ENCODE results near the gene FLNA.
"Not testable (repeated sequence)": the region's sequence is repeated elsewhere in the genome, so short reads cannot be mapped to it uniquely, and the experiment has no call there.

FLNA gene

DNA sequence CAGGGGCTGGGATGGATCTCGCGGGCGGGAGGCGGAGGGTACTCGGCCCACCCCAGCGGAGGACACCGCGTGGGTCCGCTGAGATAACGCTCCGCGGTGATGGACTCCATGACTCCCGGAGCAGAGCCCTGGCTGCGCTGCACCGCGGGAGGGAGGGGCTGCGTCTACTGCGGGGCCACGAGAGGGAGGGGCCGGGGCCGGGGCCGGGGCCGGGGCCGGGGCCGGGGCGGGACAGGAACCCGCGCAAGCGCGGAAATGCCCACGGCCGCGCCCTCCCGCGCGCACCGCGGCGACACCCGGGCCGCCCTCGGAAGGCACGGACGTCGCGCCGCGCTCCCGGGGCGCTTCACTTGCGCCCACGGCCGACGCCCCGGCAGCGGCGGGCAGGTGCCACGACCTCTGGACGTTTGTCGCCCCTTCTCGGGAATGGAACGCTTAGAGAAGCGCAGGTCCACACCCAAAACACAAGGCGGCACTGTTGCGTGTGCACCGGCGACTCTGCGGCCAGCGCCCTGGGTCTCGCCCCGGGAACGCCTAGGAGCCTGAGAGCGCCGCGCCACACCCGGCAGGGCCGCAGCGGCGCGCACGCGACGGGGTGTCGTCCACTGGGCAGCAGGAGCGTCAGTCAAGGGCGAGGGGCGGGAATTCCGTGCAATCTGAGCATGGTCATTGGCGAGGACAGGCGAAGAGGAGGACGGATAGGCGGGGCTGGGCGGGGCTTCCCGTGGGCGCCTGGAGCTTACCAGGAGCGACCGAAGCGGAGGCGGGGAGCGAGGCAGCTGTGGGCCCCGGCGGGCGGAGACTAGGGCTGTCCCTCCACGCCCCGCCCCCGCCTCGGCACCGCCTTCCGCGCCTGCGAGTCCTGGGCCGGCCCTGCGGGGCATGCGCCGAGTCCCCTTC is 32.8 kb downstream of the FLNA start:
- DNase-seq (ENCODE audit: low spot score): not testable (repeated sequence)

DNA sequence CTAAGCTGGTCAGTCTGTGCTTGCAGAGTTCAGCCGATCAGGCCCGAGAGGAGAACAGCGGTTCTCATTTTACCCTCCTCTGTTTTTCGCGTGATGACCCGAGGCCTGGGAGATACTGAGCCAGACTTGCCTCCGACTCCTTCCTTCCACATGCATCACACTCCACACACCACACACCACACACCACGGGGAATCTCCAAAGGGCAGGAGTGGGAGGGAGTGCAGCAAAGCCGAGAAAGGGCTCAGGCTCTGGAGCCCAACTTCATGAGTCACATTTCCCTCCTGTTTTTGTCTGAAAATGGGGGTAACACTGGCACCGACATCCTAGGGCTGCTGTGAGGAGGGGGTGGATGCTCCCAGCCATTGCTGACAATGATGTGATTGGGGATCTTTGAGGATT is 39.9 kb downstream of the FLNA start:
- no peak for DNase-seq (ENCODE audit: low spot score)

DNA sequence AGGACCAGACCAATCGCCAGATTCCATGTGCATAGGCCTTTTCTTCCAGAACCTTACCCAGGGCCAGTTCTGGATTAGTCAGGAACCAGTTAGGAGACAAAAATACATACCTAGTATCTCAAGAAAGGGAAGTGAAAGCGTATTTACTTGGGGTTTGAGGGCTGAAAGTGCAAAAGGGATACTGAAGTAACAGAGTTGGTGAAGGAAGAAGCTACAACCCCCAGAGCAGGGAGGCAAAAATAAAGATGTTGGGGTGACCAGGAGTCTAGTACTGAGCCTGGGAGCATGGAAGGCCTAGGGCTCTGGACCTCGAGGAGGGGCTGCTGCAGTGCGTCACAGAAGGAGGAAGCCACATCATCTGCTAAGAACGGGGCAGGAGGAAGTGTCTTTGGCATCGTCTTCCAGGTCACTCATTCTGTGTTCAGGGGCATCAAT is 40.6 kb downstream of the FLNA start:
- no peak for DNase-seq (ENCODE audit: low spot score)

DNA sequence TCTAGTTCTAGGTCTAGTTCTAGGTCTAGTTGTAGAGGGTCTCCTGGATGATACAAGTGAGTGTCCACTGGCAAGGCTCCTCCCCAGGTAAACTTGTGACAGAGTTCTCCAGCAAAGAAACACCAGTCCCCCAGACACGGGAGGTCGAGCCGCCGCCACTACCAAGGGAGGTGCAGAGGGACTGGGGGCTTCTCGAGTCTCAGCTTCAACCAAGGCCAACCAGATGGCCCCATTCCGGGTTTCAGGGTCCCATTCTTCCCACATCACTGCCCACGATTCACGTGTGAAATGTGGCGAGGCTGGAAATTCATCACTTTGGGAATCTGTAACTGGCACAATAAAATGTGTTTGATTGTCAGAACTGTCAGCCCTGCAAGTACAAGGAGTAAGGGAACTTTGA is 41.3 kb downstream of the FLNA start:
- DNase-seq (ENCODE audit: low spot score): no peak

DNA sequence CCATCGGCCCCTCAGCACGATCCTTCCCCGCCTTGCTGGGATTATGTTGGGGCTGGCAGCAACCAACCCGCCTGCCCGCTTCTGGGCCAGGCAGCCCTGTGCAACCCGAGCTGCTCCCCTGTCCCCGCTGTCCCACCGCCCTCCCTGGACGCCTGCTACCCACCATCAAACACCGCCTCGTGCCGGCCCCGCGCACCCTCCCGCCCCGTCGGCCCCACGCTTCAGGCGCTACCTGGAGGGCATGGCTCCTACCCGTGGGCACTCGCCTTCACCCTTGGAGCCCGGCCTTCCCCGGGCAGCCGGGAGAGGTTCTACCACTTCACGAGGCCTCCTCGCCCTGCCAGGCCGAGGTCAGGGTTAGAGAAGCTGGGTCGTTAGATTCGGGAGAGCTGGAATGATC is 41.9 kb downstream of the FLNA start:
- no peak for DNase-seq (ENCODE audit: low spot score)

DNA sequence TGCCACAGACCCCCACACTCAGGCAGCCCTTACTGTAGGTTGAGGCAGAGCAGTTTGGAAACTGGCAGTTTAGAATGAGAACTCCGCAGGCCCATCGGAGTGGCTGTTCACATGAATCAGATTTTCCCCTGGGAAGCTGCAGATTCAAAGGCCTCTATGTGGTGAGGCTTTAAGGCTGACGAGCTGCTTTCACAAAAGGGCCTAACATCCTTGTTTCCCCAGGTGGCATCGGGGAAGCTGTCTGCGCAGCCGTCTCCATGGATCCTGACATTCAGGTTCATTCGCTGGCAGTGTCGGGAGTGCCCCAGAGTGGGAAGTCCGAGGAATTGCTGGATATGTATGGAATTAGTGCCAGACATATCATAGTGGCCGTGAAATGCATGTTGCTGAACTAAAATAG is 45.1 kb downstream of the FLNA start:
- DNase-seq (ENCODE audit: low spot score): no peak

DNA sequence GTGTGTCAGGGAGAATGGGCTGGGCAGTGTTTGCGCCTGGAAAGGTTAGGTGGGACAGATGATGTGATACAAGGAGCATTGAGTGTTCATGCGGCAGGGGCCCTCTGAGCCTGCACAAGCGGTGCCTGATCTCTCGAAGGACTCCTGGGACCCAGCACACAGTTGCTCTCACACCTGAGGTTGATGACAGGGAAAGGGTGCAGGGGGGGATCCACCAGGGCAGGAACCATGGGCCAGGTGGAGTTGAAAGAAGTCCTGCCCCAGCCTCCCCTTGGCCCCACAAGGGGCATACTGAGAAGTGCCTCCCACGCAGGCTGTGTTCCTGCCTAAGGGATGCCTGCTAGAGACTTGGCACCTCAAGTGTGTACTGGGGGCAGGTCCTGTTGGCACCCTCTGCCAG is 45.8 kb downstream of the FLNA start:
- DNase-seq (ENCODE audit: low spot score): no peak

DNA sequence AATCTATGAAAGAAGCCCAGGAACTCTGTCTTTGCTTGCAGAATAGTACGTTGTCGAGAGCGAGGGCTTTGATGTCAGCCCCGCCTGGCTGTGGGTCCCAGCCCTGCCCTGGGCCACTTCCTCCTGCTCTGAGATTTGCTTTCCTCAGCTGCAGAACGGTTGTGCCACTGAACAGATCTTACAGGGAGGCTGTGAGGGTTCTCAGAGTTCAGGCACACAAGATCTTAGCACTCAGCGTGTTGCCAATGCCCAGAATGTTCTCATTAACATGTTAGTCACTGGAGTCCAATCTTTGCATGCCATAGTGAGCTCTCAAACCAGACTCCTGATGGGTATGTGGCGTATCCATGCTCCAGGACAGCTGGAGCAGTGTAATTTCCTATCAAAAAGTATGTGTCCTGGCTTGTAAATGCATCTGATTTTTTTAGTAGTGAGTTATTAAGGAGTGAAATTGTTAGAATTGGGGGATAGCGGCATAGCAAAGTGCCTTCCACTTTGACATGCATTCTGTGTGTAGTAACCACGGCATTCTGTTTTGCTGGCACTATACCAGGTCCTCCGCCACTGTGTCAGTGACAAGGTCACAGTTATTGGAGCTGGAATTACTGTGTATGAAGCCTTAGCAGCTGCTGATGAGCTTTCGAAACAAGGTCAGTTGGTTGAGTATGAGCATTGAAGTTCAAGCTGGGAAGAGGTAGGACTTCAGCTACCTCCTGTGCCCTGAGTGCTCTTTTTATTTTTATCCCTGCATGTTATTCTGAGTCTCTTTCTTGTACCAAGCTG is 47.2 kb downstream of the FLNA start:
- peak; percentile 51 for DNase-seq (ENCODE audit: low spot score)

DNA sequence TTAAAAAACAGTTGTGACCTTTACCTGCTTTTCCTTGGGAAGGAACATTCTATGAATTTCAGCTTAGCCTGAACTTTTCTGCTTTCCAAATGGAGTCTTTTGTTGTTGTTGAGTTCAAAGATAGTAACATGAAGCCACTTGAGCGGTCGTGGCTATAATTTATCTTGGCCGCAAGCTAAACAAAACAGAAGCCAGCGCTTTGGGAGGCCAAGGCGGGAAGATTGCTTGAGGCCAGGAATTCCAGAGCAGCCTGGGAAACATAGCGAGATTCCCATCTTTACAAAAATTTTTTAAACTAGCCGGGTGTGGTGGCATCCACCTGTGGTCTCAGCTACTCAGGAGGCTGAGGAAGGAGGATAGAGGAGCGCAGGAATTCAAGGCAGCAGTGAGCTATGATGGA is 48.9 kb downstream of the FLNA start:
- no peak for DNase-seq (ENCODE audit: low spot score)

DNA sequence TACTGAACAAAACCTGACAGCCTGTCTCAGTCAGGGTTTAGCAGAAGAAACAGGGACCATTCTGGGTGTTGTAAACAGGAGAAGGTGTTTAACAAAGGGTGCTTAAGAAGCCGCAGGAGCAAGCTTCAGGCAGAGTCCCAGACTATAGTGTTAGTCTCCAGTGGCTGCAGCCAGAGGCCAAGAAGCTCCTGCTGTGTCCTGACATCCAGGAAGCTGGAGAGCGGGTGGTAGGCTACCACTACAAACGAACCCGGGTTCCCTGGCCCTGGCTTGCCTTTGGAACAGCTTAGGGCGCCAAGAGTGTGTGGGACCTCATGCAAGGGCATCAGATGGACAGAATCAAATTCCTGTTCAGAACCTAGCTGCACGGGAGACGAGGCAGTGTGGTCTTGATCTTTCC is 50.9 kb downstream of the FLNA start:
- no peak for DNase-seq (ENCODE audit: low spot score)

DNA sequence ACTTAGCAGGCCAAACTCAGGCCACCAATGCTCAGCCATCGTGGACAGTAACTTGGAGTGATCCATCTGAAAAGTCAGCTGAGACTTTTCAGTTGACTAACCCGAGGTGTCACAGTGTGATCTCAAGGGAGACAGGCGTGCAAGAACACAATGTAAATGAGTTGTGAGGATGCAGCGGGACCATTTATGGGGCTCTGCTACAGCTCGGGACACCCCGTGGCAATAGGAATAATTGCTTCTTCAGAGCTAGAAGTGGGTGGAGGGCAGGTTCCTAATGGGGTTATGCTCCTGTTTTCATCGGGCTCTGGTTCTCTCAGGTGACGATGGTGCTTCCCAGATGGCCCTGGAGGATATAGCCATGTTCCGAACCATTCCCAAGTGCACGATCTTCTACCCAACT is 51.5 kb downstream of the FLNA start:
- no peak for DNase-seq (ENCODE audit: low spot score)

DNA sequence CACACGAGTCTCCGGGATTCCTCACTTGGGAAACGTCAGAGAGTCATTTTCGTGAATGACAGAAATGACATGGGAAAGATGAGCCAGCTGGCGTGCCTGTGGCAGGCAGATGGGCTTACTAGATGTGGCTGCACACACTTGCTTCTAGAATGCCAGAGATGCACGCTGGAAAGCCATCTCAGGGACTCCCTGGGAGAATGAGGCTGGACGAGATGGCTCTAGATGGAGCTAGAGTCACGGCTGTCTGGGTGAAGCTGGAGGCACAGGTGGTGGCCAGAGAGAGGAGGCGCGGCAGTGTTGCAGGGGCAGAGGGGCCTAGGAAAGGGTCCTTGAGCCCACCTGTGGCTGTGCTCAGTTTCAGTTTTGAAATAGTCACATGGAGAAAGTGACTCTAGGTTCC is 52.8 kb downstream of the FLNA start:
- no peak for DNase-seq (ENCODE audit: low spot score)

DNA sequence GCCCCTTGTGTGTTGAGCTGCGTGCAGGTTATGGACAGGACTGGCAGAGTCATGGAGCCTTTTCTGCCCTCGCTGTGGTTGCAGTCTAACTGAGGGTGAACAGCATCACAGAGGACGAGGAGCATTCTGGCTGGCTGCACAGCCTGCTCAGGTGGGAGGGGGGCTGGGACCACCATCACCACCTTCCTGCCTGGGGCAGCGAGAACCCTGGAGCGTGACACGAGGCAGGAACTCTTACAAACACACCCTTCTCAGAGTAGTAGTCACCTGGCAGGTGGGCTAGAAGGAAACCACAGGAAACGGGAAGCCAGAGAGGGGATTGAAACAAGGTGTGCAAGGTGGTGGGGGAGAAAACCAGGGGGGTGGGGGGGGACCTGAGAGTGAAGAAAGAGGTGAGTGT is 53.3 kb downstream of the FLNA start:
- no peak for DNase-seq (ENCODE audit: low spot score)

DNA sequence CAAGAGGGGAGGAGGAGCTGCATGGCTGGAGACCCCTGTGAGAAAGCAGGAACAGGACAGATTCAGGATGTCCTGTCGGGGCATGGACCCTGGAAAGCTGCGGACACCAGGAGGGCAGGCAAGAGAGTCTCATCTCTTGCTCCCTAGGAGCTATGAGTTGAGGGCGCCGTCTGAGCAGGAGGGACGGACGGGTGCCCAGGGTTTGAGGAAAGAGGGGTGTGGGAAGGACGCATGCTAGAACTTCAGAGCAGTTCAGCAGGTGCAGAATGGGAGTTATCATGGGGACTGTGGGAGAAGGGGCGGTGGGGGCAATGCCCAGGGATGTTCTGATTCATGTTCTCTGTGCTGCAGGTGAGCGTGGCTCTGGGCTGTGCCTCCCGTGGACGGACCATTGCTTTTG is 54.0 kb downstream of the FLNA start:
- DNase-seq (ENCODE audit: low spot score): no peak

DNA sequence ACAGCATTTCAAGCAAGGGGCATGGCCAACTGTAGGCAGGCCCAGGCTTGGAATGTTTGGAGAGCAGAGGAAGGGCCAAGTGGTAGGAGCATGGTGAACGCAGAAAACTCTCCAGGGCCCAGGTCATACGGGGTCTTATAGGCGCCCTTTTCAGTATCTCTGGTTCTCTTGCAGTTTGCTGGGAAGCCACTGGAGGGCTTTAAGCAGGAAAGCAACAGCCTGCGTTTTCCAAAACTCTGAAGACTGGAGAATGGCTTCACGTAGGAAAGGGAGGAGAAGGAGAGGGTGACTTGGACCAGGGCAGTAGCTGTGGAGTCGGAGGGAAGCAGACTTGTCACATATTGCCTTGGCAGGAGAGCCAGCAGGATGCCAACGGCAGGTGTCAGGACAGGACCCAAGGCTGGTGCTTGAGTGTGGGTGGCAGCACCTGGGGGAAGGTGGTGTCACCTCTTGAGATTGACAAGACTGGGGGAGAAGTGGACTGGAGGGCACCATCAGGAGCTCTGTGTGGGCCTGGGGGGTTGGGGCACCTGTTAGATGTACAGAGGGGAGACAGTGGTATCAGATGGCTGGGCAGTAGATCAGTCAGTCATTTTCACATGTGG is 56.9 kb downstream of the FLNA start:
- DNase-seq (ENCODE audit: low spot score): no peak

DNA sequence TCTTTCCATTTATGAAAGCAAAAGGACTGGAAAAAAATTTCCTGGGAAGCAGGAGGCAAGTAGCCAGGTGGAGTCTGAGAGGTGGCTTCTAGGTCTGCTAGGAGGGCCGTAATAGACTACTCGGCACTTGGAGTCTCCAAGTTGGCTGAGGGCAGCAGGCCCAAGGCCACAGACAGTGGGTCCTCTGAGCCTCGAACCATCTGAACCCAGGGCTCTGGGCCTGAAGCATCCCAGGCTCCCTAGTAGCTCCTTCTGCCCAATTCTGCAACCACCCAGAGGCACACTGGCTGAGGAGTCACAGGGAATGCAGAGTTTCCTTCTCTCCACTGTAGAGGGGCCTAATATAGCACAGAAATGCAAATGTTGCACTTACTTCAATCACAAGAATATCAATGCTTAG is 59.0 kb downstream of the FLNA start:
- DNase-seq (ENCODE audit: low spot score): no peak

DNA sequence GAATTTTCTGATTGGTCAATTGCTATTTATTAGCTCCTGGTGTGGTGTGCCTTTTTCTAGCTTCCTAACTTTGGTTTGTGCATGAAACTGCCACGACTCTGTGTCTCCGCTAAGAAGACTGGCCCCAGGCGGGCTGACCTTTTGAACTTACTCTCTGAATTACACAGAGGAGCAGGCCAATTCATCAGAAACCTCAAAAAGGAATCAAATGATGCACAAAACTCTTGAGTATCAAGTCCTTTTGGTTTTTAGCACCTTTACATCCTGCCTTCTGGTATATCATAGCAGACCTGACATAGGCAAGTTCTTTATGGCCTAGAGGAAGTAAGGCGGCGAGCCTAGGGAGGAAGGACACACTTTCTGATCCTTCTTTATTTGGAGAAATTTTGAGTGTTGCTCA is 61.3 kb downstream of the FLNA start:
- no peak for DNase-seq (ENCODE audit: low spot score)

DNA sequence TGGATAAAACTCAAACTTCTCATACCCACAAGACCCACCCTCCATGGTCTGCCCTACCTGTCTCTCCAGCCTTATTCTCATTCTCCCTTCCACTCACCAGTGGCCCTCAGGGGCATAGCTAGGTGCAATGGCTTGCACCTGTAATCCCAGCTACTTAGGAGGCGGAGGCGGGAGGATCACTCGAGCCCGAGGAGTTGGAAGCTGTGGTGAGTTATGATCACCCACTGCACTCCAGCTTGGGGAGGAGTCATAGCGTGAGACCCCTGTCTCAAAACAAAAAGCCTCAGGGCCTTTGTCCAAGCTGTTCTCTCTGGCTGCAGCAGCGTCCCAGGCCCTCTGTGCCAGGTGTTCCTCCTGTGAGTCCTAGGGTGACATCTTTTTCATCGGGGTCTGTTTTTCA is 62.3 kb downstream of the FLNA start:
- no peak for DNase-seq (ENCODE audit: low spot score)

DNA sequence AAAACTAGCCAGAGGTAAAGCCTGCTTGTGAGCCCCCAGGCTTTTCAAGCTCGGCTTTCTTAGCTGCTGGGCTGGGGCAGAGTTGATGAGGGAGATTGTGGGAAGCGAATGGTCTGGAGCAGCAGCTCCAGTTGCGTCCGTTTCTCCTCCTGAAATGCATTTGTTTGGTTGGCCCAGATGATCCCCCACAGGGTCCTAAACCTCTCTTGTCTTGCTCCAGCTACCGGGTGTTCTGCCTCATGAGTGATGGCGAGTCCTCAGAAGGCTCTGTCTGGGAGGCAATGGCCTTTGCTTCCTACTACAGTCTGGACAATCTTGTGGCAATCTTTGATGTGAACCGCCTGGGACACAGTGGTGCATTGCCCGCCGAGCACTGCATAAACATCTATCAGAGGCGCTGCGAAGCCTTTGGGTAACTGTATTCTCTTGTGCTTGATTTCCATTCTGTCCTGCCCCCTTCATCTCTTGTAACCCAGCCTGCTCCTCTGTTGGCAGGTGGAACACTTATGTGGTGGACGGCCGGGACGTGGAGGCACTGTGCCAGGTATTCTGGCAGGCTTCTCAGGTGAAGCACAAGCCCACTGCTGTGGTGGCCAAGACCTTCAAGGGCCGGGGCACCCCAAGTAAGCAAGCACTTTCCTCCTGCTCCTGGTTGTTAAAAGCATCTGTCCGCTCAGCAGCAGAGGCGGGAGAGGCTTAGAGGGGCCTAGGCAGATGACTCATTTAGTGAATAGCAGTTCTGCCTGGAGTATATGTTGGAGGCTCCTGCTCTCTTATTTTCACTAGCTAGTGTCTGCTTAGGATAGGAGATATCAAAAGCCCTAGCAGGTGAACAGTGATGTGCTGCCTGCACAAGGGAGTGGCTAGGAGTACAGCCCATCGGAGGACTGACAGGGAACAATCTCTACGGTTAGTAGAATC is 63.6 kb downstream of the FLNA start:
- no peak for DNase-seq (ENCODE audit: low spot score)

DNA sequence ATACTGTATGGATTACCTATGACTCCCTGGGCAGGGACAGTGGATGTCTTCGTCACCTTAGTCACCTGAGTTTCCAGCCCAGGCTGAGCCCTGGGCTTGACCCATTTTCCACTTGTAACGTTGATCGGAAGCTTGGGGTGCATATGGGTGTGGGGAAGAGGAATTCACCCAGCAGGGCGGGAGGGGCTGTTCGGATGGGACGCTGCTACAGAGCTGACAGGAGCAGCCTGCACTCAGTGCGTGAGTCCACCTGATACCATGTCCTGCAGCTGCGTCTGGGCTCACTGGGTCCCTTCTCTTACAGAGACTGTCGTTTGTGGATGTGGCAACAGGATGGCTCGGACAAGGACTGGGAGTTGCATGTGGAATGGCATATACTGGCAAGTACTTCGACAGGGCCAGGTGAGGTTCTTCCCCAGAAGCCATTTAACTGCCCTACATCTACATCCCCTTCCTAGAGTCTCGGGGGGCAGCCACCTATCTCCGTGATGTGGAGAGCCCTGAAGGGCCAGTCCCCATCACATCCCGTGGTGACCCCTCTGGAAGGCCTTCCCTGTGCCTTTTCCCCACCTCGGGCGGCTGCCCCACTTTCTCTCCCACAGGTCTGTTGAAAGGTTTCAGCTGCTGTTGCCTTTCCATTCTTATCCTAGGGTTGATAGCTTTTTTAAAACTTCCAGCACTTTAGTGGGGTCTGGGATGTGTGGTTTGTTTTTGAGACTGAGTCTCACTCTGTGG is 65.2 kb downstream of the FLNA start:
- DNase-seq (ENCODE audit: low spot score): no peak
